Islet precursor cell (in vitro differentiated cells): Measurements from ENCODE around the gene GJA8.
"Not testable (repeated sequence)": the region's sequence is repeated elsewhere in the genome, so short reads cannot be mapped to it uniquely, and the experiment has no call there.

ENCODE experiments used
- DNase-seq: peaks from one replicate; pipeline ENCODE4 v3.0.0-alpha.2; 2018

The GJA8 gene

GRCh38 chr1:147928236-147929132 lies 25.9 kb downstream of the GJA8 start, which contains the start of gene GPR89B:
Gene GPR89B, plus strand, starts transcription at chr1:147928420. Its CDS starts 117 bp downstream, at chr1:147928537.
- DNase-seq = peak; percentile 96

GRCh38 chr1:147931137-147931536 lies 28.5 kb downstream of the GJA8 start:
- not testable (repeated sequence) for DNase-seq

DNA sequence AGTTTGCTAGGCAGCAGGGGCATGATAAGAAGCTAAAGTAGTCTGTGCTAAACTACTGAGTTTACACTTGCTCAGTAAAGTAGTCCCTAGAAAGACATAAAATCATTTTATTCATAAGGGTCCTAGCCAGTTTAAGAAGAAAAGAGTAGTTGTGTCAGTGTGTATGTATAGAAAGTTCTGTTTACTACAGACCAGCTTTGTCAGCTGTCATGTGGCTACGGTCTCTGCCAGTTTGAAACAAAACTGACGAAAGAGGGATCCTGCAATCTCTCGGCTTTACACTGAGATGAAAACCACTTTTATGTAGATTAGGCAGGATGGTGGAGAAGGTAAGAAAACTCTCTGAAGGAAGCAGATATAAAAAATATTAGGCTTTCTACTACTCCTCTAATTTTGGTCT lies 32.7 kb downstream of the GJA8 start:
- not testable (repeated sequence) for DNase-seq

GRCh38 chr1:147940456-147940855 lies 37.9 kb downstream of the GJA8 start:
- not testable (repeated sequence) for DNase-seq

- not testable (repeated sequence) for DNase-seq
Measured at GRCh38 chr1:147942563-147942962, 40.0 kb downstream of the GJA8 start.

DNA sequence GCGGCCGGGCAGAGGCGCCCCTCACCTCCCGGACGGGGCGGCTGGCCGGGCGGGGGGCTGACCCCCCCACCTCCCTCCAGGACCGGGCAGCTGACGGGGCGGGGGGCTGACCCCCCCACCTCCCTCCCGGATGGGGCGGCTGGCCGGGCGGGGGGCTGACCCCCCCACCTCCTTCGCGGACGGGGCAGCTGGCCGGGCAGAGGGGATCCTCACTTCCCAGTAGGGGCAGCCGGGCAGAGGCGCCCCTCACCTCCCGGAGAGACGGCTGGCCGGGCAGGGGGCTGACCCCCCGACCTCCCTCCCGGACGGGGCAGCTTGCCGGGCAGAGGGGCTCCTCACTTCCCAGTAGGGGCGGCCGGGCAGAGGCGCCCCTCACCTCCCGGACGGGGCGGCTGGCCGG lies 46.9 kb downstream of the GJA8 start:
- DNase-seq = not testable (repeated sequence)
